HL-60 (cell line): ENCODE results near the gene ATP8A2.
"Not testable (repeated sequence)": the region's sequence is repeated elsewhere in the genome, so short reads cannot be mapped to it uniquely, and the experiment has no call there.

Experiments used
- DNase-seq, 2 experiments: peaks; one replicate each; pipeline ENCODE4 v3.0.0-alpha.2; 2010 to 2020; ENCODE audit warnings: low read depth in 1 of 2, low spot score in 1 of 2
- H3K27ac ChIP-seq: fragments of 250-450 bp; sonication (Bioruptor Pico); replicated peaks from 2 replicates; pipeline ENCODE4 v1.5.1; 2020; ENCODE audit warnings: mild to moderate bottlenecking, moderate library complexity
- H3K27me3 ChIP-seq: fragments of 250-450 bp; sonication (Bioruptor Pico); 2 replicates; pipeline ENCODE4 v1.5.1; 2021; ENCODE audit warnings: mild to moderate bottlenecking, moderate library complexity; ENCODE audit not compliant: insufficient read depth, poor library complexity, severe bottlenecking
- H3K4me3 ChIP-seq: replicated peaks from 2 replicates; pipeline ENCODE4 v1.5.1; 2011; ENCODE audit warnings: mild to moderate bottlenecking, control low read depth, low read length; ENCODE audit not compliant: insufficient read depth
- CTCF ChIP-seq: IDR thresholded peaks from one replicate; pipeline ENCODE4 v1.5.1; 2011; ENCODE audit warnings: low read length, control low read depth, inconsistent platforms; ENCODE audit not compliant: insufficient read depth
- GABPA ChIP-seq: IDR thresholded peaks from 2 replicates; pipeline ENCODE4 v1.6.1; 2012; ENCODE audit warnings: low read depth
- POLR2AphosphoS5 ChIP-seq: IDR thresholded peaks from 2 replicates; pipeline ENCODE4 v1.6.1; 2012; ENCODE audit warnings: low read depth
- SPI1 ChIP-seq: IDR thresholded peaks from 2 replicates; pipeline ENCODE4 v1.6.1; 2012; ENCODE audit warnings: low read depth, mild to moderate bottlenecking, borderline replicate concordance
- TF ChIP-seq, protein P1 (sequence below): IDR thresholded peaks from 2 replicates; pipeline ENCODE4 v1.6.1; 2012; ENCODE audit warnings: low read depth; ENCODE audit not compliant: insufficient replicate concordance

ATP8A2 gene

DNA sequence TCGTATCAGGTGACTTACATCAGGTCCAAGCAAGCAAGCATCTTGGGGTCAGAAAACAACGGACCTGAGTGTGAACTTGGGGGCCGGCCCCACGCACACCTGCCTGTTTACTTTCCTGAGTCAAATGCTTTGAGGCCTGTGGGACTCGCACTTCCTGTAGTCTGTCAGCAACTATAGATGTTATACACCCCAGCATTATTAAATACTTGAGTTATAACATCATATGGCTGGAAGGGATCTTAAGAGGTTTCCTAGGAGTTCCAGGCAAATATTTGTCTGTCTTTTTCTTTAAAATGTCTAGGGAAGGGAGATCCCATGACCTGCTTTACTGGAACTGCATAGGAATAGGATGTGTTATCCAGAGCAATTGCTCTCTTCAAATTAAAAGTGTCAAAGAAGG, 399.4 kb downstream of the ATP8A2 start:
- H3K27me3 ChIP-seq, result no peaks in the 10 kb centered on the region
- no peak for DNase-seq
- no peak overlapping the region for H3K27ac ChIP-seq
- H3K4me3 ChIP-seq, result no peak overlapping the region
- no peak for TF ChIP-seq GABPA
- TF ChIP-seq SPI1, result no peak
- TF ChIP-seq CTCF, result no peak
- TF ChIP-seq, protein P1, sequence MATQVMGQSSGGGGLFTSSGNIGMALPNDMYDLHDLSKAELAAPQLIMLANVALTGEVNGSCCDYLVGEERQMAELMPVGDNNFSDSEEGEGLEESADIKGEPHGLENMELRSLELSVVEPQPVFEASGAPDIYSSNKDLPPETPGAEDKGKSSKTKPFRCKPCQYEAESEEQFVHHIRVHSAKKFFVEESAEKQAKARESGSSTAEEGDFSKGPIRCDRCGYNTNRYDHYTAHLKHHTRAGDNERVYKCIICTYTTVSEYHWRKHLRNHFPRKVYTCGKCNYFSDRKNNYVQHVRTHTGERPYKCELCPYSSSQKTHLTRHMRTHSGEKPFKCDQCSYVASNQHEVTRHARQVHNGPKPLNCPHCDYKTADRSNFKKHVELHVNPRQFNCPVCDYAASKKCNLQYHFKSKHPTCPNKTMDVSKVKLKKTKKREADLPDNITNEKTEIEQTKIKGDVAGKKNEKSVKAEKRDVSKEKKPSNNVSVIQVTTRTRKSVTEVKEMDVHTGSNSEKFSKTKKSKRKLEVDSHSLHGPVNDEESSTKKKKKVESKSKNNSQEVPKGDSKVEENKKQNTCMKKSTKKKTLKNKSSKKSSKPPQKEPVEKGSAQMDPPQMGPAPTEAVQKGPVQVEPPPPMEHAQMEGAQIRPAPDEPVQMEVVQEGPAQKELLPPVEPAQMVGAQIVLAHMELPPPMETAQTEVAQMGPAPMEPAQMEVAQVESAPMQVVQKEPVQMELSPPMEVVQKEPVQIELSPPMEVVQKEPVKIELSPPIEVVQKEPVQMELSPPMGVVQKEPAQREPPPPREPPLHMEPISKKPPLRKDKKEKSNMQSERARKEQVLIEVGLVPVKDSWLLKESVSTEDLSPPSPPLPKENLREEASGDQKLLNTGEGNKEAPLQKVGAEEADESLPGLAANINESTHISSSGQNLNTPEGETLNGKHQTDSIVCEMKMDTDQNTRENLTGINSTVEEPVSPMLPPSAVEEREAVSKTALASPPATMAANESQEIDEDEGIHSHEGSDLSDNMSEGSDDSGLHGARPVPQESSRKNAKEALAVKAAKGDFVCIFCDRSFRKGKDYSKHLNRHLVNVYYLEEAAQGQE, result no peak
- no peak for TF ChIP-seq POLR2AphosphoS5

GRCh38 chr13:25771641-25772478, 400.1 kb downstream of the ATP8A2 start:
- no peak for DNase-seq
- Histone ChIP-seq H3K27me3 (no peaks in the 10 kb centered on the region), H3K27ac (no peak overlapping the region), H3K4me3 (no peak overlapping the region)
- no peak for TF ChIP-seq SPI1
- TF ChIP-seq GABPA, result no peak
- TF ChIP-seq POLR2AphosphoS5, result no peak
- TF ChIP-seq, protein P1, result no peak
- no peak for TF ChIP-seq CTCF

- H3K27ac ChIP-seq, H3K27me3 ChIP-seq, DNase-seq, H3K4me3 ChIP-seq: not testable (repeated sequence)
These were observed 400.8 kb downstream of the ATP8A2 start for GRCh38 chr13:25772534-25772933.

GRCh38 chr13:25774056-25774455, 402.3 kb downstream of the ATP8A2 start:
- not testable (repeated sequence) for H3K4me3 ChIP-seq, H3K27me3 ChIP-seq, H3K27ac ChIP-seq, DNase-seq

DNA sequence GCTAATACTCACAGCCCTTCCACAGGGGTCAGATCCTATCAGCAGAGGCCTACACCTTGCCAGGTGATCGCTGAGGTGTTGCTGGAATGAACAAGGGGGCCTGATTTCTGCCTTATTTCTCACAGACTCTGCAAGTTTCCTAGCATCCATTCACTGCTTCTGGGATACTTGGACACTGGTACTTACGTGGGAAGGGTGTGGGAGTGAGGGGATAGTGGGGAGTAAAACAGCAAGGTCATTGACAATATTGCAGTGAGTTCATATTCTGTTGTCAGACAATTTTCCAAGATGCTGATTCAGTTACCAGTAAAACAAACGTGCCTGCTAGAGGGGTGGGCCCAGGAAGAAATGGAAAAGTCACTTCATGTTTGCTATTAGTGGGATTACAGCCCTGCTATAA, 403.5 kb downstream of the ATP8A2 start:
- TF ChIP-seq, protein P1, result no peak
- TF ChIP-seq POLR2AphosphoS5 (no peak), SPI1 (no peak), CTCF (no peak), GABPA (no peak)

More for the DNA sequence above, 403.5 kb downstream of the ATP8A2 start:
- H3K4me3 ChIP-seq, result no peak overlapping the region
- no peaks in the 10 kb centered on the region for H3K27me3 ChIP-seq
- DNase-seq, result no peak
- no peak overlapping the region for H3K27ac ChIP-seq
